H1 (cell line): ENCODE data around the gene GSTM2. TPM values are rescaled to one million over a fixed set of nuclear protein-coding genes. Genes with fewer than 3 reads are reported as not detected.
A peak's percentile ranks its signal among the peaks of the same experiment; 100 is the strongest.

ENCODE experiments used
- BACH1 ChIP-seq: IDR thresholded peaks from 2 replicates; pipeline ENCODE4 v1.6.1; 2012; ENCODE audit warnings: low read length, improper control_type of control experiment
- CBX5 ChIP-seq: fragments of 300-800, 300-1000 bp; sonication (generic); IDR thresholded peaks from 2 replicates; pipeline ENCODE4 v1.7.1; 2016; ENCODE audit warnings: antibody characterized with exemption, low read length, low read depth
- CEBPB ChIP-seq: IDR thresholded peaks from 2 replicates; pipeline ENCODE4 v1.6.1; 2012; ENCODE audit warnings: low read depth, low read length
- KDM4A ChIP-seq: IDR thresholded peaks from one replicate; pipeline ENCODE4 v1.7.1; 2012; ENCODE audit warnings: low read depth, mild to moderate bottlenecking, moderate library complexity, low read length, inconsistent platforms; ENCODE audit not compliant: severe bottlenecking
- KDM5A ChIP-seq: fragments of 200-600 bp; IDR thresholded peaks from 2 replicates; pipeline ENCODE4 v1.7.1; 2012; ENCODE audit warnings: mild to moderate bottlenecking, low read length, inconsistent platforms, mixed read lengths
- PHF8 ChIP-seq: fragments of 200-600 bp; sonication (generic); conservative IDR thresholded peaks from 2 replicates; pipeline ENCODE4 v1.7.1; 2012; ENCODE audit warnings: low read depth, mild to moderate bottlenecking, inconsistent platforms, low read length, moderate library complexity
- POLR2A ChIP-seq, 2 experiments: IDR thresholded peaks; 1 replicate in 1 of 2; 2 replicates in 1 of 2; pipeline ENCODE4 v1.6.1; 2011; ENCODE audit warnings: low read depth in 2 of 2, low read length in 2 of 2, mild to moderate bottlenecking in 2 of 2; ENCODE audit errors: control extremely low read depth in 1 of 2
- RAD21 ChIP-seq, 2 experiments: IDR thresholded peaks in 1 of 2; conservative IDR thresholded peaks in 1 of 2; 2 replicates each; pipeline ENCODE4 v1.6.1; 2011; ENCODE audit warnings: low read depth in 2 of 2, low read length in 2 of 2, improper control_type of control experiment in 1 of 2, inconsistent platforms in 1 of 2, mild to moderate bottlenecking in 1 of 2, moderate library complexity in 1 of 2
- RBBP5 ChIP-seq: IDR thresholded peaks from 2 replicates; pipeline ENCODE4 v1.7.1; 2012; ENCODE audit warnings: low read depth, mild to moderate bottlenecking, inconsistent platforms, low read length, moderate library complexity, borderline replicate concordance
- RFX5 ChIP-seq: IDR thresholded peaks from 2 replicates; pipeline ENCODE4 v1.6.1; 2011; ENCODE audit warnings: low read depth, low read length, improper control_type of control experiment, borderline replicate concordance
- RNF2 ChIP-seq: fragments of 200-900, 300-1000 bp; sonication (generic); IDR thresholded peaks from 2 replicates; pipeline ENCODE4 v1.7.1; 2016; ENCODE audit warnings: borderline replicate concordance, low read depth, mild to moderate bottlenecking, antibody characterized with exemption, low read length; ENCODE audit not compliant: poor library complexity, severe bottlenecking; ENCODE audit errors: missing control alignments
- SP1 ChIP-seq: IDR thresholded peaks from 2 replicates; pipeline ENCODE4 v1.6.1; 2011; ENCODE audit warnings: low read depth, low read length
- SRF ChIP-seq: IDR thresholded peaks from 2 replicates; pipeline ENCODE4 v1.6.1; 2011; ENCODE audit warnings: mild to moderate bottlenecking, low read depth, low read length, moderate library complexity
- TAF1 ChIP-seq: IDR thresholded peaks from 2 replicates; pipeline ENCODE4 v1.6.1; 2011; ENCODE audit warnings: mild to moderate bottlenecking, low read depth, low read length
- TBP ChIP-seq: IDR thresholded peaks from 2 replicates; pipeline ENCODE4 v1.6.1; 2011; ENCODE audit warnings: low read depth, low read length, improper control_type of control experiment
- YY1 ChIP-seq: IDR thresholded peaks from 2 replicates; pipeline ENCODE4 v1.6.1; 2011; ENCODE audit warnings: low read depth, mild to moderate bottlenecking, low read length
- polyA plus RNA-seq, 7 experiments: library from polyadenylated mRNA; depleted of rRNA in 3 of 7; stranded (reverse) in 5 of 7; unstranded in 2 of 7; fragments of >200 nt in 5 of 7; fragments of 200-250 nt in 2 of 7; gene quantifications; 1 replicate in 5 of 7; 2 replicates in 1 of 7; 4 replicates in 1 of 7; pipeline versions ENCODE4 v1.2.1 to v1.2.3, GENCODE V29; 2011 to 2013; ENCODE audit warnings: missing spikeins in 2 of 7, mixed read lengths in 2 of 7
- total RNA-seq: library from RNA; stranded (reverse); fragmentation: NEBNext Ultra II Directional; extraction: Animal tissue kit (Norgen Biotek cat#: 25700); gene quantifications from 2 replicates; pipeline ENCODE4 v1.2.1, GENCODE V29; 2021
- TF ChIP-seq, protein P1 (sequence below), 3 experiments: IDR thresholded peaks; 1 replicate in 2 of 3; 2 replicates in 1 of 3; pipeline versions ENCODE4 v1.5.1 to v1.6.1; 2011; ENCODE audit warnings: low read length in 3 of 3, mild to moderate bottlenecking in 3 of 3, inconsistent platforms in 2 of 3, low read depth in 1 of 3, moderate library complexity in 1 of 3; ENCODE audit not compliant: insufficient read depth in 1 of 3; ENCODE audit errors: control extremely low read depth in 1 of 3
- TF ChIP-seq, protein P2 (sequence below): IDR thresholded peaks from 2 replicates; pipeline ENCODE4 v1.6.1; 2011; ENCODE audit warnings: low read length, improper control_type of control experiment
- TF ChIP-seq, protein P3 (sequence below): IDR thresholded peaks from 2 replicates; pipeline ENCODE4 v1.6.1; 2012; ENCODE audit warnings: inconsistent platforms

The GSTM2 gene
- total and polyA plus RNA-seq, 2 of the 8 experiments (the other 6 are each of a cell fraction or from before 2014, with no cell fraction given), result 9.6 to 23.1 TPM

DNA sequence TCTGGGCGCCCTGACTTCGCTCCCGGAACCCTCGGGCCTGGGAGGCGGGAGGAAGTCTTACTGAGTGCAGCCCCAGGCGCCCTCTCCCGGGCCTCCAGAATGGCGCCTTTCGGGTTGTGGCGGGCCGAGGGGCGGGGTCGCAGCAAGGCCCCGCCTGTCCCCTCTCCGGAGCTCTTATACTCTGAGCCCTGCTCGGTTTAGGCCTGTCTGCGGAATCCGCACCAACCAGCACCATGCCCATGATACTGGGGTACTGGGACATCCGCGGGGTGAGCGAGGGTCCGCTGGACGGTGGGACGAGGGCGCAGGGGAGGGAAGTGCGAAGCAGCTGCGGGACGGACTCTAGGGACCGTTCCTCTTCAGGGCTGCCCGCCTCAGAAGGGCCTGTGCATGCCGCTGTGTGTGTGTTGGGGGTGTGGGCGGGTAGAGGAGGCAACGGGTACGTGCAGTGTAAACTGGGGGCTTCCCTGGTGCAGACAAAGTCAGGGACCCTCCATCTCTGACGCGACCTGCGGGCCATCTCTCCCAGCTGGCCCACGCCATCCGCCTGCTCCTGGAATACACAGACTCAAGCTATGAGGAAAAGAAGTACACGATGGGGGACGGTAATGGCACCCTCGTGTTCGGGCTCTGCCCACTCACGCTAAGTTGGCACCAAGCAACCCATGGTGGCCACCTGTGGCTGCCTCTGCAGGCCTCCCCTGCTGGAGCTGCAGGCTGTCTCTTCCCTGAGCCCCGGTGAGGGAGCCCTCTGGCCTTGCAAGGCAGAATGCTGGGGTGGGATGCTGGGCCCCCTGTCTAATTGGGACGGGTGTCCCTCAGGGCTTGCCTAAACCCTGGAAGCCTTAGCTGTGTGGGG is 20.0 kb downstream of the GSTM2 start, which contains the start of gene GSTM1 (continued):
- TF ChIP-seq, protein P1, sequence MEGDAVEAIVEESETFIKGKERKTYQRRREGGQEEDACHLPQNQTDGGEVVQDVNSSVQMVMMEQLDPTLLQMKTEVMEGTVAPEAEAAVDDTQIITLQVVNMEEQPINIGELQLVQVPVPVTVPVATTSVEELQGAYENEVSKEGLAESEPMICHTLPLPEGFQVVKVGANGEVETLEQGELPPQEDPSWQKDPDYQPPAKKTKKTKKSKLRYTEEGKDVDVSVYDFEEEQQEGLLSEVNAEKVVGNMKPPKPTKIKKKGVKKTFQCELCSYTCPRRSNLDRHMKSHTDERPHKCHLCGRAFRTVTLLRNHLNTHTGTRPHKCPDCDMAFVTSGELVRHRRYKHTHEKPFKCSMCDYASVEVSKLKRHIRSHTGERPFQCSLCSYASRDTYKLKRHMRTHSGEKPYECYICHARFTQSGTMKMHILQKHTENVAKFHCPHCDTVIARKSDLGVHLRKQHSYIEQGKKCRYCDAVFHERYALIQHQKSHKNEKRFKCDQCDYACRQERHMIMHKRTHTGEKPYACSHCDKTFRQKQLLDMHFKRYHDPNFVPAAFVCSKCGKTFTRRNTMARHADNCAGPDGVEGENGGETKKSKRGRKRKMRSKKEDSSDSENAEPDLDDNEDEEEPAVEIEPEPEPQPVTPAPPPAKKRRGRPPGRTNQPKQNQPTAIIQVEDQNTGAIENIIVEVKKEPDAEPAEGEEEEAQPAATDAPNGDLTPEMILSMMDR (IDR thresholded peaks at IDR 0.05; ENCODE audit: control extremely low read depth in 1 of 3, insufficient read depth in 1 of 3, low read depth in 1 of 3, low read length in 3 of 3), result peak in 2 of 3 experiments; percentile 29 to 56; a peak in 3 of 4 replicates
- TF ChIP-seq KDM5A, result no peak
- TF ChIP-seq KDM4A, result no peak
- peak in 1 of 2 experiments; percentile 64; a peak in 1 of 3 replicates for TF ChIP-seq POLR2A (IDR thresholded peaks at IDR 0.05; ENCODE audit: control extremely low read depth in 1 of 2, low read depth in 2 of 2, low read length in 2 of 2)
- TF ChIP-seq SP1, result no peak
- peak; percentile 76 for TF ChIP-seq TAF1
- TF ChIP-seq TBP, result peak; percentile 60; the same call in 1 of the 2 replicates
- no peak for TF ChIP-seq BACH1
- TF ChIP-seq CBX5, result no peak
- TF ChIP-seq RFX5, result no peak
- TF ChIP-seq CEBPB, result no peak
- peak; percentile 34 to 60; a peak in 3 of 4 replicates for TF ChIP-seq RAD21 (IDR thresholded peaks at IDR 0.05 in 1 of 2, conservative IDR thresholded peaks at IDR 0.05 in 1 of 2; ENCODE audit: low read depth in 2 of 2, low read length in 2 of 2)
- no peak for TF ChIP-seq SRF
- TF ChIP-seq PHF8, result peak; percentile 37; the same call in 1 of the 2 replicates
- TF ChIP-seq, protein P2, sequence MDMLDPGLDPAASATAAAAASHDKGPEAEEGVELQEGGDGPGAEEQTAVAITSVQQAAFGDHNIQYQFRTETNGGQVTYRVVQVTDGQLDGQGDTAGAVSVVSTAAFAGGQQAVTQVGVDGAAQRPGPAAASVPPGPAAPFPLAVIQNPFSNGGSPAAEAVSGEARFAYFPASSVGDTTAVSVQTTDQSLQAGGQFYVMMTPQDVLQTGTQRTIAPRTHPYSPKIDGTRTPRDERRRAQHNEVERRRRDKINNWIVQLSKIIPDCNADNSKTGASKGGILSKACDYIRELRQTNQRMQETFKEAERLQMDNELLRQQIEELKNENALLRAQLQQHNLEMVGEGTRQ, result no peak
- no peak; the same call in 1 of the 2 replicates for TF ChIP-seq RBBP5
- TF ChIP-seq RNF2, result no peak
- TF ChIP-seq, protein P3, sequence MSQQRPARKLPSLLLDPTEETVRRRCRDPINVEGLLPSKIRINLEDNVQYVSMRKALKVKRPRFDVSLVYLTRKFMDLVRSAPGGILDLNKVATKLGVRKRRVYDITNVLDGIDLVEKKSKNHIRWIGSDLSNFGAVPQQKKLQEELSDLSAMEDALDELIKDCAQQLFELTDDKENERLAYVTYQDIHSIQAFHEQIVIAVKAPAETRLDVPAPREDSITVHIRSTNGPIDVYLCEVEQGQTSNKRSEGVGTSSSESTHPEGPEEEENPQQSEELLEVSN, result 0 out of 2 replicates have a peak, but pooled peaks have one; percentile 30
- TF ChIP-seq YY1, result peak; percentile 76
